ENCODE measurements around the gene C19orf81. TPM values are rescaled to one million over a fixed set of nuclear protein-coding genes. Genes with fewer than 3 reads are reported as not detected.

Gene C19orf81
- total and polyA plus RNA-seq, 7 experiments from 2014 or later = 0.98 to 1.0 TPM; not detected in 5

DNA sequence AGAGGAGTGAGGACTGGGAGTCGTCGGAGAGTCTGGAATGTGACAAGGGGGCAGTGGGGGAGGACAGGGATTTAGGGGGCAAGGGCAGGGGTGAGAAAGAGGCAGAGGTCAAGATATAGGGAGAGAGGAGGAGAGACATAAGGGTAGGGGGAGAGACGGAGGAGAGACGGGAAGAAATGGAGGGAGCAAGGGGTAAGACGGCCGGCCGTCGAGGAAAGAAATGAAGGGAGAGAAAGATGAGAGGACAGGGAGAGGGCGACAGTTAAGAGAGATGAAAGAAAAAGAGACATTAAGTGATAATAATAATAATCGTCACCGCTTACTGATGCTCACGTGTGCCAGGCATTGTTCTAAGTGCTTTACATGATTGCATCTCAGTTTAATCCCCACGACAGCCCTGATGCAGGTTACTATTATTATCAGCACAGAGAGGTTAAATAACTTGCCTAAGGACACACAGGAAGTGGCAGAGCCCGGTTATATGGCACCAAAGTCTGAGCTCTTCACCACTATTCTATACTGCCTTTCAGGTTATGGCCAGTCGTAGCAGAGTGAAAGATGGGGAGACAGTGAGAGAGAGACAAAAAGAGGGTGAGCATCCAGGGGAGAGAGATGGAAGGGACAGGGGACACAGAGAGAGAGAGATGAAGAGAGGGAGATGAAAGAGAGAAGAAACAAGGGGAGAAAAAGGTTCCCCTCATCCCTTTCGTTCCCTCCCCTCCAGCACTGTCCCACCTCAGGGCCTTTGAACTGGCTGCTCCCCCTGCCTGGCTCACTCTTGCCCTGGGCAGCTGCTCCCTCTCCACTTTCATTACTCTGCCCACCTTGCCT is 13.6 kb downstream of the C19orf81 start:
- ATAC-seq = no peak
- ChIA-PET POLR2A (no interaction called here), CTCF (no interaction called here)
- H3K4me3 Mint-ChIP-seq = no peak overlapping the region
- H3K27ac Mint-ChIP-seq = no peak overlapping the region
- intact Hi-C loops (cut with micrococcal nuclease) = no loop called here
- no peaks in the 10 kb centered on the region for H3K36me3 ChIP-seq (ENCODE audit: control insufficient read depth in 2 of 3, insufficient read depth in 3 of 3, low read length in 3 of 3)
- H3K4me1 Mint-ChIP-seq = peaks cover 7 to 14% (median 9%) of the 10 kb centered on the region in 7 donors
- H3K36me3 Mint-ChIP-seq = peaks cover 0 to 13% (median 5%) of the 10 kb centered on the region in 5 donors
- DNase-seq = no peak
- peaks cover 4 to 11% of the 10 kb centered on the region in 2 donors for H3K4me1 ChIP-seq (ENCODE audit: control insufficient read depth in 2 of 2, insufficient read depth in 2 of 2, low read length in 2 of 2)
- no peak overlapping the region for H3K27ac ChIP-seq (ENCODE audit: low read depth, low read length)
- H3K9me3 ChIP-seq (ENCODE audit: control insufficient read depth in 2 of 3, low read length in 3 of 3) = peaks cover 0 to 6% (median 0%) of the 10 kb centered on the region in 3 experiments
- H3K27me3 Mint-ChIP-seq = peaks cover 44 to 66% (median 48%) of the 10 kb centered on the region in 5 donors
- peaks cover 4% of the 10 kb centered on the region in 2 donors for H3K27me3 ChIP-seq (ENCODE audit: control insufficient read depth in 2 of 2, insufficient read depth in 2 of 2, low read length in 2 of 2)
- peaks cover 0 to 25% (median 6%) of the 10 kb centered on the region in 11 donors for H3K9me3 Mint-ChIP-seq
- no peak overlapping the region for H3K4me3 ChIP-seq (ENCODE audit: low read length)

DNA sequence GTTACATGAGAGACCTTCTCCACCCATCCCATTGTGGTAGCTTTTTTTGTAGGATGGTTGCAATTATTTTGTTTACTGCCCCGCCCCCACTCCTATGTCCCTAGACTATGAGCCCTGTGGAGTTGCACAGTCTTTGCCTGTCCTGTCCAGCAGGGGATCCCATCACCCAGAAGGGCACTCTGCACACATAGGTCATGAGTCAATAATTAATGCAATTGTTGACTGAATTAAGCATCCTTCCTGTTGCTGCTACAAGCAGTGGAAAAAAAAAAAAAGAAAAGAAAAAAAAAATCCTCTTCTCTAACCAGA is 14.2 kb downstream of the C19orf81 start:
- Histone ChIP-seq H3K36me3 (ENCODE audit: control insufficient read depth in 2 of 3, insufficient read depth in 3 of 3, low read length in 3 of 3) (no peaks in the 10 kb centered on the region), H3K27me3 (ENCODE audit: control insufficient read depth in 2 of 2, insufficient read depth in 2 of 2, low read length in 2 of 2) (peaks cover 2 to 4% of the 10 kb centered on the region in 2 donors), H3K4me3 (ENCODE audit: low read length) (no peak overlapping the region), H3K27ac (ENCODE audit: low read depth, low read length) (no peak overlapping the region), H3K4me1 (ENCODE audit: control insufficient read depth in 2 of 2, insufficient read depth in 2 of 2, low read length in 2 of 2) (peaks cover under 1 to 7% of the 10 kb centered on the region in 2 donors), H3K9me3 (ENCODE audit: control insufficient read depth in 2 of 3, low read length in 3 of 3) (peaks cover 0 to 2% (median 0%) of the 10 kb centered on the region in 3 experiments)
- Mint-ChIP-seq H3K27ac (no peak overlapping the region), H3K27me3 (peaks cover 38 to 60% (median 42%) of the 10 kb centered on the region in 5 donors), H3K36me3 (peaks cover 0 to 8% (median 1%) of the 10 kb centered on the region in 5 donors), H3K9me3 (peaks cover 0 to 20% (median 4%) of the 10 kb centered on the region in 11 donors), H3K4me3 (no peak overlapping the region), H3K4me1 (peaks cover 2 to 8% (median 4%) of the 10 kb centered on the region in 7 donors)
- POLR2A ChIA-PET = no interaction called here
- DNase-seq = no peak
- CTCF ChIA-PET = no interaction called here
- no peak for ATAC-seq
- intact Hi-C loops (cut with micrococcal nuclease) = no loop called here

DNA sequence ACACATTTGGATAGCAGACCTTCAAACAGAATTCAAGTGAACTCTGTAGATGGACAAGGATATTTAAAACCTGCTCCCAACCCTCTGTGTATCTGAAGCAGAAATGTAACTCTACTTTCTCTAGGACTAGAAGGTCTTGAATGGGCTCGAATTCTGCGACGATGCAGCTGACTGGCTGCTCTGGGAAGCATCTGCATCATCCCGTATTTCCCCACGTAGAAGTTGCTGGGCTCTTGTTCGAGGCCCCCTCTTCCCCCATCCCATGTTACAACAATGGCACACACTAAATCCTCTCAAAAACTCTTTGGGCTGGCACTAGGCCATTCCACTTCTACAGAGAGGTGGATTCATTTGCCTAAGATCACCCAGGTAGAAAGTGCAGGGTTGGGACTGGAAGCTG is 15.0 kb downstream of the C19orf81 start:
- Mint-ChIP-seq H3K4me3 (no peak overlapping the region), H3K4me1 (peaks cover 0 to 5% (median 2%) of the 10 kb centered on the region in 7 donors), H3K27me3 (peaks cover 38 to 62% (median 45%) of the 10 kb centered on the region in 5 donors), H3K27ac (no peak overlapping the region), H3K36me3 (peaks cover 0 to 8% (median 0%) of the 10 kb centered on the region in 5 donors), H3K9me3 (peaks cover 0 to 17% (median 4%) of the 10 kb centered on the region in 11 donors)
- ChIA-PET CTCF (no interaction called here), POLR2A (no interaction called here)
- Histone ChIP-seq H3K4me3 (ENCODE audit: low read length) (no peak overlapping the region), H3K27me3 (ENCODE audit: control insufficient read depth in 2 of 2, insufficient read depth in 2 of 2, low read length in 2 of 2) (no peaks in the 10 kb centered on the region), H3K36me3 (ENCODE audit: control insufficient read depth in 2 of 3, insufficient read depth in 3 of 3, low read length in 3 of 3) (no peaks in the 10 kb centered on the region), H3K4me1 (ENCODE audit: control insufficient read depth in 2 of 2, insufficient read depth in 2 of 2, low read length in 2 of 2) (no peaks in the 10 kb centered on the region), H3K27ac (ENCODE audit: low read depth, low read length) (no peak overlapping the region), H3K9me3 (ENCODE audit: control insufficient read depth in 2 of 3, low read length in 3 of 3) (no peaks in the 10 kb centered on the region)
- DNase-seq (no peak), ATAC-seq (no peak)
- intact Hi-C loops (cut with micrococcal nuclease) = no loop called here

DNA sequence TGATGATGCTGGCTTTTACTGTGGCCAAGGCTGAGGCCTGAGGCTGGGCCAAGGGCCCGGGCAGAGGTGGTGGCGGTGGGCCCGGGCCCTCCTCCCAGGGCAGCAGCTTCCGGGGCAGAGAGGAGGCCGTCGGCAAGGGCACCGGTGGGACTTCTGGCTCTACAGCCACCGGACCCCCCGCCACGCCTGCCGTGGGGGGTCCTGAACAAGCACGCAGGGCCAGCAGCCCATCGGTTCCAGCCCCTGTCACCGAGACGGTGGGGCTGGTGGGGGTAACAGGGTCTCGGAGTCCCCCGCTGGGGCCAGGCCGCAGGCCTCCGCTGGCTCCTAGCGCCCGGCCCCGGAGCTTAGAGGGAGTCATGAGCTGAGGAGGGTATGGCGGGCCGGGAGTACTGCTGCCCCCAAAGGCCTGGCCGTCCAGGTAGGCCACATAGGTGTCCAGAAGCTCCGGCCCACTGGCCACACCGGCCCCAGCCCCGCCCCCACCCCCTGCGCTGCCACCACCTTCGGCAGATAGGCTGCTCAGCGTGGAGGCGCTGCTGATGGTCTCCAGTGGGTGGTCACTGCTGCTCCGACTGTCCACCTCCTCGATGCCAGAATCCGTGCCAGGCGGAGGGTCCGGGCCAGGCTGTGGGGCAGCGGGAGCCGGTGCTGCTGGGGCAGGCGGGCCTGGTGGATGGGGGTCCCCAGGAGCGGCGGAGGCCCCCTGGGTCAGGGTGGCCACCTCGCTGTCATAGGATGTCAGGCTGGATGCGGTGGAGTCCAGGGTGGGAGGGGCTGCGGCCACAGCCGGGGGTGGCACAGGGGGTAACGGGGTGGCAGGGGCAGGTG is 17.3 kb downstream of the C19orf81 start:
- Mint-ChIP-seq H3K36me3 (no peaks in the 10 kb centered on the region), H3K9me3 (peaks cover 0 to 11% (median 0%) of the 10 kb centered on the region in 11 donors), H3K27ac (no peak overlapping the region), H3K4me1 (peaks cover 0 to 4% (median 0%) of the 10 kb centered on the region in 7 donors), H3K4me3 (peak overlapping the region in 1 of 10 donors; percentile 45), H3K27me3 (peaks cover 41 to 65% (median 53%) of the 10 kb centered on the region in 5 donors)
- POLR2A ChIA-PET = no interaction called here
- no peak overlapping the region for H3K4me3 ChIP-seq (ENCODE audit: low read length)
- DNase-seq (no peak), ATAC-seq (no peak)
- H3K27me3 ChIP-seq (ENCODE audit: control insufficient read depth in 2 of 2, insufficient read depth in 2 of 2, low read length in 2 of 2) = no peaks in the 10 kb centered on the region
- H3K4me1 ChIP-seq (ENCODE audit: control insufficient read depth in 2 of 2, insufficient read depth in 2 of 2, low read length in 2 of 2) = no peaks in the 10 kb centered on the region
- no peak overlapping the region for H3K27ac ChIP-seq (ENCODE audit: low read depth, low read length)
- no peaks in the 10 kb centered on the region for H3K9me3 ChIP-seq (ENCODE audit: control insufficient read depth in 2 of 3, low read length in 3 of 3)
- intact Hi-C loops (cut with micrococcal nuclease) = no loop called here
- CTCF ChIA-PET = no interaction called here
- no peaks in the 10 kb centered on the region for H3K36me3 ChIP-seq (ENCODE audit: control insufficient read depth in 2 of 3, insufficient read depth in 3 of 3, low read length in 3 of 3)

DNA sequence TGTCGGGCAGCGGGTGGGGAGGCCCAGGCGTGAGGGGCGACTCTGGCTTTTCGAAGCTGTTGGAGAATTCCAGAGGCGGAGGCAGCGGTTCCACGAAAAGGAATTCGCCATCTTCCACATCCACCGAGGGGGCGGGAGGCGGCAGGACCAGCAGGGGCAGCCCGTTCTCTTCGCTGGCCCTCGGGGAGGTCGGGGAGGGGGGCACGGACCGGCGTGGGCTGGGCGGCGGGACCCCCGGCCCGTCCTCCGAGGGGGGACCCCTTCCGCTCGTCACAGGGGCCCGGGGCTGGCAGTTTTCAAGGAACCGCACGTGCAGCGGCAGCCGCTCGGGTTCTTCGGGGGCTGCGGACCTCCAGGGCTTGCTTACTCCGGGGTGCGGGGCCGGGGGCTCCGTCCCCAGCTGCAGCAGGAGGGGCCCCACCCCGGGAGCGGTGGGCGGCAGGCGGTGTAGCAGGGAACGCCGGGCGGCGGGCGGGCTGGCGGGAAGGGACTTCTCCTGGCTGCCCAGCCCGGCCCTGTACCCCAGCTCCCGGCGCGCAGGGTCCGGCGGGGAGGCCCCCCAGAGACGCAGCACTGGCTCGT is 18.0 kb downstream of the C19orf81 start:
- intact Hi-C loops (cut with micrococcal nuclease) = no loop called here
- no peak for ATAC-seq

DNA sequence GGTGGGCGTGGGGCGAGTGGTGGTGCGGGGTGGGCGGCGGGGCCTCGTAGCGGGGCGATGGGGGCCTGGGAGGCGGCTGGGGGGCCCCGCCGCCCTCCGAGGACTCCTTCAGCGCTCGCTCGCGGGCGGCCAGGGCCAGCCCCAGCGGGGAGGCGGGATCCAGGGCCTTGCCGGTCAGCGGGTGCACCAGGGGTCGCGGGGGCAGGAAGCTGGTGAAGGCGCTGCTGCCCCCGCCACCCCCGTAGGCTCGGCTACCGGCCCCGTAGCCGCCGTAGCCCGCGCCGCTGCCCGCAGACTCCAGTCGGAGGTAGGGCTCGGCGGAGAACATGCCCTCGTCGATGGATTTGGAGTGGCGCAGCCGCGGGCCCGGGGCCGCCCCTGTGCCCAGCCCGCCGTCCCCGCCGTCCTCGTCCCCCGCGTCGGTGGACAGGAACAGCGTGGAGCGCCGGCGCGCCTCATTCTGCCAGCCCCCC is 18.6 kb downstream of the C19orf81 start:
- DNase-seq (no peak), ATAC-seq (no peak)
- intact Hi-C loops (cut with micrococcal nuclease) = loop anchor here in 1 of 2 donors (2.0 kb wide), 1 partner anchor 115 kb away; no protein-coding TSS in a partner anchor
- Mint-ChIP-seq H3K4me1 (peaks cover 0 to 4% (median 0%) of the 10 kb centered on the region in 7 donors), H3K9me3 (peaks cover 0 to 11% (median 0%) of the 10 kb centered on the region in 11 donors), H3K27me3 (peaks cover 47 to 65% (median 56%) of the 10 kb centered on the region in 5 donors), H3K4me3 (peak overlapping the region in 1 of 10 donors; percentile 26), H3K36me3 (no peaks in the 10 kb centered on the region), H3K27ac (no peak overlapping the region)
- no peaks in the 10 kb centered on the region for H3K36me3 ChIP-seq (ENCODE audit: control insufficient read depth in 2 of 3, insufficient read depth in 3 of 3, low read length in 3 of 3)
- no peaks in the 10 kb centered on the region for H3K4me1 ChIP-seq (ENCODE audit: control insufficient read depth in 2 of 2, insufficient read depth in 2 of 2, low read length in 2 of 2)
- no peaks in the 10 kb centered on the region for H3K27me3 ChIP-seq (ENCODE audit: control insufficient read depth in 2 of 2, insufficient read depth in 2 of 2, low read length in 2 of 2)
- no peak overlapping the region for H3K27ac ChIP-seq (ENCODE audit: low read depth, low read length)
- ChIA-PET CTCF (no interaction called here), POLR2A (no interaction called here)
- no peak overlapping the region for H3K4me3 ChIP-seq (ENCODE audit: low read length)
- no peaks in the 10 kb centered on the region for H3K9me3 ChIP-seq (ENCODE audit: control insufficient read depth in 2 of 3, low read length in 3 of 3)

More for the DNA sequence above, 18.0 kb downstream of the C19orf81 start:
- H3K27me3 Mint-ChIP-seq = peaks cover 48 to 66% (median 56%) of the 10 kb centered on the region in 5 donors
- H3K4me3 Mint-ChIP-seq = peak overlapping the region in 1 of 10 donors; percentile 26
- no peak overlapping the region for H3K4me3 ChIP-seq (ENCODE audit: low read length)
- no peak for DNase-seq
- ChIA-PET POLR2A (no interaction called here), CTCF (no interaction called here)
- H3K9me3 Mint-ChIP-seq = peaks cover 0 to 11% (median 0%) of the 10 kb centered on the region in 11 donors
- H3K36me3 Mint-ChIP-seq = no peaks in the 10 kb centered on the region
- H3K27ac ChIP-seq (ENCODE audit: low read depth, low read length) = no peak overlapping the region
- peaks cover 0 to 4% (median 0%) of the 10 kb centered on the region in 7 donors for H3K4me1 Mint-ChIP-seq
- H3K27me3 ChIP-seq (ENCODE audit: control insufficient read depth in 2 of 2, insufficient read depth in 2 of 2, low read length in 2 of 2) = no peaks in the 10 kb centered on the region
- no peak overlapping the region for H3K27ac Mint-ChIP-seq
- no peaks in the 10 kb centered on the region for H3K9me3 ChIP-seq (ENCODE audit: control insufficient read depth in 2 of 3, low read length in 3 of 3)
- no peaks in the 10 kb centered on the region for H3K36me3 ChIP-seq (ENCODE audit: control insufficient read depth in 2 of 3, insufficient read depth in 3 of 3, low read length in 3 of 3)
- H3K4me1 ChIP-seq (ENCODE audit: control insufficient read depth in 2 of 2, insufficient read depth in 2 of 2, low read length in 2 of 2) = no peaks in the 10 kb centered on the region

Data from naive thymus-derived CD4-positive, alpha-beta T cell (primary cell).